GM19351 (cell line): ENCODE measurements around the gene YES1.

Source experiments
- ATAC-seq: cut with Tn5 transposase; IDR thresholded peaks from one replicate; pipeline ENCODE4 v1.9.1; 2021; ENCODE audit warnings: mild to moderate bottlenecking, moderate library complexity; ENCODE audit not compliant: unreplicated experiment

The YES1 gene

GRCh38 chr18:811892-812375 is at the start of gene YES1:
Gene YES1, minus strand, starts transcription at chr18:812242. Its CDS starts 55,415 bp downstream, at chr18:756827.
- ATAC-seq, result peak; percentile 32

GRCh38 chr18:857986-858385 is 45.9 kb upstream of the YES1 start:
- ATAC-seq, result no peak

- ATAC-seq, result no peak
Observed at GRCh38 chr18:853471-853870, 41.4 kb upstream of the YES1 start.

GRCh38 chr18:850960-851359 is 38.9 kb upstream of the YES1 start:
- ATAC-seq, result no peak

- no peak for ATAC-seq
Observed at GRCh38 chr18:849021-849420, 37.0 kb upstream of the YES1 start.

GRCh38 chr18:848062-848861 is 36.2 kb upstream of the YES1 start:
- ATAC-seq, result no peak

GRCh38 chr18:845152-845819 is 33.2 kb upstream of the YES1 start:
- no peak for ATAC-seq

GRCh38 chr18:841647-842370 is 29.8 kb upstream of the YES1 start:
- ATAC-seq, result no peak

- ATAC-seq, result no peak
Observed at GRCh38 chr18:840516-840915, 28.5 kb upstream of the YES1 start.

- no peak for ATAC-seq
Observed at GRCh38 chr18:840023-840408, 28.0 kb upstream of the YES1 start.

GRCh38 chr18:839224-840022 is 27.4 kb upstream of the YES1 start:
- ATAC-seq, result peak; percentile 99

GRCh38 chr18:837922-838321 is 25.9 kb upstream of the YES1 start:
- ATAC-seq, result no peak

GRCh38 chr18:834082-834720 is 22.2 kb upstream of the YES1 start:
- ATAC-seq, result no peak

- no peak for ATAC-seq
Observed at GRCh38 chr18:833197-833596, 21.2 kb upstream of the YES1 start.

GRCh38 chr18:832085-832681 is 20.1 kb upstream of the YES1 start:
- no peak for ATAC-seq

- peak; percentile 70 for ATAC-seq
Observed at GRCh38 chr18:830315-830901, 18.4 kb upstream of the YES1 start.

- no peak for ATAC-seq
Observed at GRCh38 chr18:829432-829831, 17.4 kb upstream of the YES1 start.

GRCh38 chr18:827093-827677 is 15.1 kb upstream of the YES1 start:
- ATAC-seq, result no peak

GRCh38 chr18:825891-826585 is 14.0 kb upstream of the YES1 start:
- no peak for ATAC-seq
